GM23338 (cell line): Measurements from ENCODE around the gene SMC1A. TPM values are rescaled to one million over a fixed set of nuclear protein-coding genes. Genes with fewer than 3 reads are reported as not detected.

Experiments used
- ATAC-seq: fragments of 200-7000 bp; cut with Tn5 transposase; 3 replicates; pipeline ENCODE4 v1.9.1; 2020
- DNase-seq: peaks from one replicate; pipeline ENCODE4 v3.0.0-alpha.2; 2015; ENCODE audit warnings: low spot score
- H2AFZ ChIP-seq: fragments of 200-600 bp; sonication (generic); 2 replicates; pipeline ENCODE4 v1.8.0; 2016; ENCODE audit warnings: antibody characterized with exemption, mild to moderate bottlenecking, moderate library complexity
- H3F3A ChIP-seq: fragments of 200-600 bp; sonication (generic); replicated peaks from 2 replicates; pipeline ENCODE4 v1.8.0; 2017; ENCODE audit warnings: antibody characterized with exemption, mixed run types, low read depth
- H3K27ac ChIP-seq: fragments of 200-600 bp; sonication (generic); 2 replicates; pipeline ENCODE4 v1.6.1; 2016; ENCODE audit warnings: low read depth
- H3K27me3 ChIP-seq: fragments of 200-600 bp; sonication (generic); 2 replicates; pipeline ENCODE4 v1.8.0; 2016; ENCODE audit warnings: mild to moderate bottlenecking, mixed run types, moderate library complexity; ENCODE audit not compliant: insufficient read depth
- H3K36me3 ChIP-seq: fragments of 200-600 bp; sonication (generic); 2 replicates; pipeline ENCODE4 v1.8.0; 2016; ENCODE audit warnings: mild to moderate bottlenecking; ENCODE audit not compliant: insufficient read depth
- H3K4me1 ChIP-seq: fragments of 200-600 bp; sonication (generic); 2 replicates; pipeline ENCODE4 v1.8.0; 2016; ENCODE audit warnings: mild to moderate bottlenecking, moderate library complexity; ENCODE audit not compliant: insufficient read depth
- H3K4me2 ChIP-seq: fragments of 200-600 bp; sonication (generic); 2 replicates; pipeline ENCODE4 v1.7.1; 2017; ENCODE audit warnings: mixed run types
- H3K4me3 ChIP-seq: fragments of 200-600 bp; sonication (generic); 2 replicates; pipeline ENCODE4 v1.6.1; 2016; ENCODE audit warnings: mixed run types
- H3K79me2 ChIP-seq: fragments of 200-600 bp; sonication (generic); replicated peaks from 2 replicates; pipeline ENCODE4 v1.8.0; 2017; ENCODE audit warnings: mild to moderate bottlenecking; ENCODE audit not compliant: insufficient read depth
- H3K9me2 ChIP-seq: fragments of 200-600 bp; sonication (generic); 2 replicates; pipeline ENCODE4 v1.8.0; 2017; ENCODE audit not compliant: insufficient read depth
- H4K20me1 ChIP-seq: fragments of 200-600 bp; sonication (generic); replicated peaks from 2 replicates; pipeline ENCODE4 v1.8.0; 2017; ENCODE audit warnings: mild to moderate bottlenecking; ENCODE audit not compliant: insufficient read depth
- H3K27ac Mint-ChIP-seq: 2 replicates; pipeline ENCODE4 v1.8.0; 2020; ENCODE audit warnings: inconsistent platforms, mild to moderate bottlenecking, moderate library complexity, mixed read lengths
- H3K27me3 Mint-ChIP-seq: 3 replicates; pipeline ENCODE4 v1.8.0; 2022; ENCODE audit warnings: low read depth, mild to moderate bottlenecking, moderate library complexity, mixed read lengths, inconsistent platforms; ENCODE audit not compliant: insufficient read depth, poor library complexity
- H3K36me3 Mint-ChIP-seq: 3 replicates; pipeline ENCODE4 v1.8.0; 2021; ENCODE audit warnings: low read depth, mild to moderate bottlenecking, inconsistent platforms, moderate library complexity, mixed read lengths
- H3K4me1 Mint-ChIP-seq: 3 replicates; pipeline ENCODE4 v1.8.0; 2020; ENCODE audit warnings: mild to moderate bottlenecking, inconsistent platforms, mixed read lengths
- H3K4me3 Mint-ChIP-seq: 3 replicates; pipeline ENCODE4 v1.8.0; 2021; ENCODE audit warnings: moderate library complexity, mild to moderate bottlenecking, inconsistent platforms, mixed read lengths
- H3K9me3 Mint-ChIP-seq: 3 replicates; pipeline ENCODE4 v1.8.0; 2020; ENCODE audit warnings: moderate library complexity, mild to moderate bottlenecking, inconsistent platforms, mixed read lengths
- CREB1 ChIP-seq: fragments of 250-450 bp; sonication (Bioruptor Pico); IDR thresholded peaks from 2 replicates; pipeline ENCODE4 v1.5.0; 2020; ENCODE audit warnings: low read depth, mild to moderate bottlenecking, moderate library complexity
- CTCF ChIP-seq, 2 experiments: fragments of 200-600 bp in 1 of 2; sonication (generic) in 1 of 2; conservative IDR thresholded peaks; 2 replicates each; pipeline versions ENCODE4 v1.5.1 to v1.6.1; 2016 to 2017; ENCODE audit warnings: antibody characterized with exemption in 2 of 2, low read depth in 2 of 2, mild to moderate bottlenecking in 2 of 2, moderate library complexity in 1 of 2
- EZH2 ChIP-seq: fragments of 200-600 bp; sonication (generic); IDR thresholded peaks from one replicate; pipeline ENCODE4 v1.8.0; 2017; ENCODE audit warnings: antibody characterized with exemption, mild to moderate bottlenecking, low read depth; ENCODE audit not compliant: unreplicated experiment
- EZH2phosphoT487 ChIP-seq: fragments of 200-600 bp; sonication (generic); IDR thresholded peaks from one replicate; pipeline ENCODE4 v1.8.1; 2018; ENCODE audit warnings: antibody characterized with exemption; ENCODE audit not compliant: unreplicated experiment
- JUNB ChIP-seq: IDR thresholded peaks from one replicate; pipeline ENCODE4 v1.6.1; 2016; ENCODE audit warnings: antibody characterized with exemption; ENCODE audit not compliant: unreplicated experiment
- NANOG ChIP-seq: IDR thresholded peaks from 2 replicates; pipeline ENCODE4 v1.6.1; 2016; ENCODE audit warnings: antibody characterized with exemption, borderline replicate concordance
- POLR2AphosphoS5 ChIP-seq: IDR thresholded peaks from 2 replicates; pipeline ENCODE4 v1.6.1; 2016; ENCODE audit warnings: antibody characterized with exemption, low read depth
- polyA plus RNA-seq: library from polyadenylated mRNA; unstranded; fragments of >200 nt; fragmentation: Nextera tagmentation; extraction: Ambion mirVana; gene quantifications from 2 replicates; pipeline ENCODE4 v1.2.1, GENCODE V29; 2016
- total RNA-seq: library from RNA; depleted of rRNA; stranded (reverse); fragments of >200 nt; shearing (Covaris generic); gene quantifications from 2 replicates; pipeline ENCODE4 v1.2.3, GENCODE V29; 2014
- TF ChIP-seq, protein P1 (sequence below): IDR thresholded peaks from 2 replicates; pipeline ENCODE4 v1.6.1; 2016; ENCODE audit warnings: antibody characterized with exemption
- TF ChIP-seq, protein P2 (sequence below): IDR thresholded peaks from one replicate; pipeline ENCODE4 v1.6.1; 2018; ENCODE audit warnings: antibody characterized with exemption; ENCODE audit not compliant: unreplicated experiment

The SMC1A gene
- total and polyA plus RNA-seq, 2 experiments from 2014 or later, result 63.3 to 69.0 TPM

GRCh38 chrX:53456254-53456653, 33.8 kb upstream of the SMC1A start (continued):
- TF ChIP-seq, protein P1, sequence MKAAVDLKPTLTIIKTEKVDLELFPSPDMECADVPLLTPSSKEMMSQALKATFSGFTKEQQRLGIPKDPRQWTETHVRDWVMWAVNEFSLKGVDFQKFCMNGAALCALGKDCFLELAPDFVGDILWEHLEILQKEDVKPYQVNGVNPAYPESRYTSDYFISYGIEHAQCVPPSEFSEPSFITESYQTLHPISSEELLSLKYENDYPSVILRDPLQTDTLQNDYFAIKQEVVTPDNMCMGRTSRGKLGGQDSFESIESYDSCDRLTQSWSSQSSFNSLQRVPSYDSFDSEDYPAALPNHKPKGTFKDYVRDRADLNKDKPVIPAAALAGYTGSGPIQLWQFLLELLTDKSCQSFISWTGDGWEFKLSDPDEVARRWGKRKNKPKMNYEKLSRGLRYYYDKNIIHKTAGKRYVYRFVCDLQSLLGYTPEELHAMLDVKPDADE, result no peak
- TF ChIP-seq CREB1 (CRISPR knock-in tag), result no peak
- no peak for TF ChIP-seq CTCF (conservative IDR thresholded peaks at IDR 0.05; ENCODE audit: low read depth in 2 of 2)
- TF ChIP-seq JUNB, result no peak
- no peak for TF ChIP-seq EZH2phosphoT487
- TF ChIP-seq, protein P2, sequence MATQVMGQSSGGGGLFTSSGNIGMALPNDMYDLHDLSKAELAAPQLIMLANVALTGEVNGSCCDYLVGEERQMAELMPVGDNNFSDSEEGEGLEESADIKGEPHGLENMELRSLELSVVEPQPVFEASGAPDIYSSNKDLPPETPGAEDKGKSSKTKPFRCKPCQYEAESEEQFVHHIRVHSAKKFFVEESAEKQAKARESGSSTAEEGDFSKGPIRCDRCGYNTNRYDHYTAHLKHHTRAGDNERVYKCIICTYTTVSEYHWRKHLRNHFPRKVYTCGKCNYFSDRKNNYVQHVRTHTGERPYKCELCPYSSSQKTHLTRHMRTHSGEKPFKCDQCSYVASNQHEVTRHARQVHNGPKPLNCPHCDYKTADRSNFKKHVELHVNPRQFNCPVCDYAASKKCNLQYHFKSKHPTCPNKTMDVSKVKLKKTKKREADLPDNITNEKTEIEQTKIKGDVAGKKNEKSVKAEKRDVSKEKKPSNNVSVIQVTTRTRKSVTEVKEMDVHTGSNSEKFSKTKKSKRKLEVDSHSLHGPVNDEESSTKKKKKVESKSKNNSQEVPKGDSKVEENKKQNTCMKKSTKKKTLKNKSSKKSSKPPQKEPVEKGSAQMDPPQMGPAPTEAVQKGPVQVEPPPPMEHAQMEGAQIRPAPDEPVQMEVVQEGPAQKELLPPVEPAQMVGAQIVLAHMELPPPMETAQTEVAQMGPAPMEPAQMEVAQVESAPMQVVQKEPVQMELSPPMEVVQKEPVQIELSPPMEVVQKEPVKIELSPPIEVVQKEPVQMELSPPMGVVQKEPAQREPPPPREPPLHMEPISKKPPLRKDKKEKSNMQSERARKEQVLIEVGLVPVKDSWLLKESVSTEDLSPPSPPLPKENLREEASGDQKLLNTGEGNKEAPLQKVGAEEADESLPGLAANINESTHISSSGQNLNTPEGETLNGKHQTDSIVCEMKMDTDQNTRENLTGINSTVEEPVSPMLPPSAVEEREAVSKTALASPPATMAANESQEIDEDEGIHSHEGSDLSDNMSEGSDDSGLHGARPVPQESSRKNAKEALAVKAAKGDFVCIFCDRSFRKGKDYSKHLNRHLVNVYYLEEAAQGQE, result no peak

DNA sequence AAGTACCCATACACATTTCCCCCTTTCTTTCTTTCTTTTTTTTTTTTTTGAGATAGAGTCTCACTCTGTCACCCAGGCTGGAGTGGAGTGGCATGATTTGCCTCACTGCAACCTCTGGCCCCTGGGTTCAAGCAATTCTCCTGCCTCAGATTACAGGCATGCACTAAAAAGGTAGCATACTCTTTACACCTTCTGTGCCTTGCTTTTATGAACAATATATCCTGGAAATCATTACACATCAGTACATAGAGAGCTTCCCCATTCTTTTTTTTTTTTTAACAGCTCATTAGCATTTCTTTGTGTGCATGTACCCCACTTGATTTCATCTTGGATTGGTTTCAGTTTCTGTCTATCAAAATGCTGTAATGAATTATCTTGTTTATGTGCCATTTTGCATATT, 30.4 kb upstream of the SMC1A start:
- no peak overlapping the region for H3K27ac ChIP-seq
- DNase-seq (no peak), ATAC-seq (no peak)
- Mint-ChIP-seq H3K9me3 (no peaks in the 10 kb centered on the region), H3K4me1 (no peaks in the 10 kb centered on the region), H3K27ac (no peak overlapping the region), H3K27me3 (no peaks in the 10 kb centered on the region), H3K4me3 (no peak overlapping the region), H3K36me3 (no peaks in the 10 kb centered on the region)
- H3K79me2 ChIP-seq, result no peaks in the 10 kb centered on the region
- H3K4me1 ChIP-seq, result no peaks in the 10 kb centered on the region
- no peaks in the 10 kb centered on the region for H3K36me3 ChIP-seq
- no peak overlapping the region for H2AFZ ChIP-seq
- no peak overlapping the region for H3K4me2 ChIP-seq
- no peak overlapping the region for H3K4me3 ChIP-seq
- no peaks in the 10 kb centered on the region for H3K9me2 ChIP-seq
- H4K20me1 ChIP-seq, result no peaks in the 10 kb centered on the region
- H3F3A ChIP-seq, result no peaks in the 10 kb centered on the region
- H3K27me3 ChIP-seq, result no peaks in the 10 kb centered on the region
- TF ChIP-seq POLR2AphosphoS5, result no peak
- TF ChIP-seq, protein P1, result no peak
- no peak for TF ChIP-seq CTCF (conservative IDR thresholded peaks at IDR 0.05; ENCODE audit: low read depth in 2 of 2)
- no peak for TF ChIP-seq NANOG
- TF ChIP-seq EZH2, result no peak
